IMR-90 (cell line): ENCODE measurements around the gene POLD3. TPM values are rescaled to one million over a fixed set of nuclear protein-coding genes. Genes with fewer than 3 reads are reported as not detected.

Source experiments
- ATAC-seq: fragments of 200-7000 bp; cut with Tn5 transposase; 2 replicates; pipeline ENCODE4 v1.9.1; 2020; ENCODE audit warnings: low read depth, mild to moderate bottlenecking, moderate library complexity
- BruUV-seq: library from RNA; stranded (reverse); fragments of 400-500 nt; replicated peaks from 2 replicates; lab custom pipeline; 2021; lab: Mats Ljungman, UMichigan
- CTCF ChIA-PET: fragments of 300-600 bp; formaldehyde crosslinking; extraction: SDS; loops from one replicate; lab custom pipeline; 2021; ENCODE audit warnings: antibody characterized with exemption; lab: Yijun Ruan, JAX
- POLR2A ChIA-PET: fragments of 300-600 bp; sonication (Branson Sonifier 250); formaldehyde crosslinking; loops from one replicate; lab custom pipeline; 2022; ENCODE audit warnings: antibody characterized with exemption; ENCODE audit not compliant: unreplicated experiment; lab: Charles Lee
- DNase-seq: peaks from one replicate; pipeline ENCODE4 v3.0.0; 2013
- H2AFZ ChIP-seq: replicated peaks from 2 replicates; pipeline ENCODE3; 2013; ENCODE audit warnings: low read length, mild to moderate bottlenecking; ENCODE audit not compliant: poor library complexity
- H2AK5ac ChIP-seq: 2 replicates; pipeline ENCODE4 v1.6.1; 2013; ENCODE audit warnings: low read depth, low read length, inconsistent platforms
- H2AK9ac ChIP-seq: replicated peaks from 2 replicates; pipeline ENCODE3; 2013; ENCODE audit warnings: mild to moderate bottlenecking, low read depth, low read length, moderate library complexity; ENCODE audit not compliant: poor library complexity
- H2BK120ac ChIP-seq: 2 replicates; pipeline ENCODE4 v1.6.1; 2013; ENCODE audit warnings: low read depth, low read length, inconsistent platforms
- H2BK15ac ChIP-seq: 3 replicates; pipeline ENCODE4 v1.6.1; 2013; ENCODE audit warnings: low read depth, low read length, inconsistent platforms
- H2BK20ac ChIP-seq: 2 replicates; pipeline ENCODE4 v1.6.1; 2013; ENCODE audit warnings: low read depth, mild to moderate bottlenecking, inconsistent platforms, low read length, moderate library complexity
- H2BK5ac ChIP-seq: 2 replicates; pipeline ENCODE4 v1.6.1; 2013; ENCODE audit warnings: mild to moderate bottlenecking, low read depth, low read length, inconsistent platforms; ENCODE audit not compliant: poor library complexity, severe bottlenecking
- H3K14ac ChIP-seq: replicated peaks from 2 replicates; pipeline ENCODE4 v1.6.1; 2013; ENCODE audit warnings: low read depth, low read length, inconsistent platforms
- H3K18ac ChIP-seq: 2 replicates; pipeline ENCODE4 v1.6.1; 2013; ENCODE audit warnings: low read depth, low read length, control low read depth
- H3K23ac ChIP-seq: 2 replicates; pipeline ENCODE4 v1.6.1; 2013; ENCODE audit warnings: low read depth, low read length, inconsistent platforms
- H3K27ac ChIP-seq: 2 replicates; pipeline ENCODE4 v1.5.1; 2013; ENCODE audit warnings: mild to moderate bottlenecking, control low read depth, low read length; ENCODE audit not compliant: insufficient read depth
- H3K27me3 ChIP-seq: 2 replicates; pipeline ENCODE4 v1.6.1; 2013; ENCODE audit warnings: low read length; ENCODE audit not compliant: control insufficient read depth, insufficient read depth
- H3K36me3 ChIP-seq: 2 replicates; pipeline ENCODE4 v1.6.1; 2013; ENCODE audit warnings: low read length, mixed read lengths; ENCODE audit not compliant: control insufficient read depth, insufficient read depth
- H3K4ac ChIP-seq: 2 replicates; pipeline ENCODE4 v1.6.1; 2013; ENCODE audit warnings: low read depth, low read length, inconsistent platforms
- H3K4me1 ChIP-seq: 2 replicates; pipeline ENCODE4 v1.6.1; 2013; ENCODE audit warnings: low read length, mixed read lengths; ENCODE audit not compliant: control insufficient read depth, insufficient read depth
- H3K4me2 ChIP-seq: 2 replicates; pipeline ENCODE4 v1.6.1; 2013; ENCODE audit warnings: low read depth, mild to moderate bottlenecking, control low read depth, low read length, moderate library complexity
- H3K4me3 ChIP-seq: 2 replicates; pipeline ENCODE4 v1.5.1; 2013; ENCODE audit warnings: low read depth, mild to moderate bottlenecking, control low read depth, low read length, moderate library complexity; ENCODE audit not compliant: insufficient read depth
- H3K56ac ChIP-seq: 2 replicates; pipeline ENCODE4 v1.6.1; 2013; ENCODE audit warnings: low read length, inconsistent platforms; ENCODE audit not compliant: insufficient read depth; ENCODE audit errors: extremely low read depth
- H3K79me1 ChIP-seq, 2 experiments: 2 replicates each; pipeline ENCODE4 v1.6.1; 2013; ENCODE audit warnings: low read length in 2 of 2, inconsistent platforms in 1 of 2, low read depth in 1 of 2
- H3K9ac ChIP-seq: 2 replicates; pipeline ENCODE4 v1.6.1; 2013; ENCODE audit warnings: low read depth, low read length, control low read depth
- H3K9me1 ChIP-seq: 2 replicates; pipeline ENCODE4 v1.6.1; 2013; ENCODE audit warnings: low read length, inconsistent platforms; ENCODE audit not compliant: insufficient read depth
- H3K9me3 ChIP-seq: 2 replicates; pipeline ENCODE4 v1.6.1; 2013; ENCODE audit warnings: low read length; ENCODE audit not compliant: control insufficient read depth, insufficient read depth
- H4K20me1 ChIP-seq: 2 replicates; pipeline ENCODE4 v1.6.1; 2013; ENCODE audit warnings: low read length, inconsistent platforms; ENCODE audit not compliant: insufficient read depth
- H4K5ac ChIP-seq: 2 replicates; pipeline ENCODE4 v1.6.1; 2013; ENCODE audit warnings: mild to moderate bottlenecking, low read depth, low read length, control low read depth
- H4K8ac ChIP-seq, 2 experiments: 2 replicates each; pipeline ENCODE4 v1.6.1; 2013; ENCODE audit warnings: low read depth in 2 of 2, low read length in 2 of 2, control low read depth in 1 of 2, inconsistent platforms in 1 of 2
- H4K91ac ChIP-seq: 2 replicates; pipeline ENCODE4 v1.6.1; 2013; ENCODE audit warnings: low read depth, low read length, inconsistent platforms; ENCODE audit not compliant: insufficient read depth
- CEBPB ChIP-seq: IDR thresholded peaks from 2 replicates; pipeline ENCODE4 v1.6.1; 2012; ENCODE audit warnings: low read depth, low read length, improper control_type of control experiment
- POLR2A ChIP-seq: IDR thresholded peaks from 2 replicates; pipeline ENCODE4 v1.6.1; 2012; ENCODE audit warnings: mild to moderate bottlenecking, low read depth, low read length
- RAD21 ChIP-seq: IDR thresholded peaks from 2 replicates; pipeline ENCODE4 v1.6.1; 2012; ENCODE audit warnings: low read length, improper control_type of control experiment
- RFX5 ChIP-seq: IDR thresholded peaks from 2 replicates; pipeline ENCODE4 v1.8.0; 2012; ENCODE audit warnings: low read depth, mild to moderate bottlenecking, low read length, moderate library complexity
- WGBS, 2 experiments: methylation state at CpG; one replicate each; pipeline versions ENCODE4 v1.1.5 to v1.1.7; 2013; ENCODE audit warnings: missing lambda C conversion rate in 2 of 2; ENCODE audit not compliant: insufficient read length in 1 of 2; ENCODE audit errors: extremely low coverage in 2 of 2; 5-methylcytosine and 5-hydroxymethylcytosine counted together
- dilution Hi-C: fragments of 300-500 bp; cut with HindIII; formaldehyde crosslinking; loops from one replicate; pipeline ENCODE4 v1.14.3; 2018; ENCODE audit warnings: low sequenced_read_pairs; ENCODE audit not compliant: unreplicated experiment
- in situ Hi-C: fragments of 300-500 bp; cut with MboI; formaldehyde crosslinking; loops from 3 replicates; pipeline ENCODE4 v1.14.3; 2019; ENCODE audit warnings: low sequenced_read_pairs, inconsistent platforms, mixed read lengths
- intact Hi-C: fragments of 100-400 bp; cut with micrococcal nuclease; formaldehyde crosslinking; loops from 2 replicates; pipeline ENCODE4 v1.10.0; 2022
- polyA plus RNA-seq, 3 experiments: library from polyadenylated mRNA; depleted of rRNA; stranded (reverse); fragments of >200 nt; gene quantifications; 2 replicates each; pipeline ENCODE4 v1.2.3, GENCODE V29; 2012; ENCODE audit warnings: low replicate concordance in 1 of 3
- total RNA-seq: library from RNA; depleted of rRNA; stranded (reverse); fragments of >200 nt; gene quantifications from 2 replicates; pipeline ENCODE4 v1.2.3, GENCODE V29; 2012
- TF ChIP-seq, protein P1 (sequence below): fragments of 150-350 bp; IDR thresholded peaks from 2 replicates; pipeline ENCODE4 v1.6.1; 2016; ENCODE audit warnings: low read depth, mild to moderate bottlenecking, low read length, moderate library complexity, borderline replicate concordance

Gene POLD3
- total and polyA plus RNA-seq, 2 of the 4 experiments (the other 2 are of a cell fraction): 9.1 to 9.2 TPM

DNA sequence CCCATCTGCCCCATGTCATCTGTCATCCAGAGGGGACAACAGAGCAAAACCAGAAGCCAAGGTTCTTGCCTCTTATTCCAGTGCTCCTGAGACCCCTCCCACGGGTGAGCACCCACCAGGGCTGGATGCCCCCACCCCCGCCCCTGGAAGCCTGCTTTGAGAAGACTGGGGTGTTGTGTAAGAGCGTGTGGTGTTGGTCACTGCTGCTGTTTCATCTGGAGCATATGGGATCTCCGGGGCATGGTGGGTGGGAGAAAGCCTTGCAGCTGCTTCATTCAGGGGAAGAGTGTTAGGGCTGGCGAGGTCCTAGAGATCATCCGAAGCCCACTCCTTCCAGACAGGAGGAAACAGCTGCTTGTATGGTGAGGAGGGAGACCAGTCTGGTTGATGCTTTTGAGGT is 84.7 kb downstream of the POLD3 start:
- no peak for DNase-seq
- Histone ChIP-seq H4K8ac (no peak overlapping the region), H3K14ac (no peak overlapping the region), H2AK5ac (no peak overlapping the region), H3K4me1 (peaks cover 18% of the 10 kb centered on the region), H3K18ac (peak overlapping the region; percentile 19; the same call in 1 of the 2 replicates), H3K56ac (no peak overlapping the region), H2BK5ac (no peak overlapping the region), H3K27me3 (no peaks in the 10 kb centered on the region), H2BK15ac (no peak overlapping the region), H3K9ac (no peak overlapping the region), H4K20me1 (no peaks in the 10 kb centered on the region), H2BK20ac (no peak overlapping the region), H2AFZ (no peak overlapping the region), H3K23ac (no peak overlapping the region), H3K4me2 (no peak overlapping the region), H3K27ac (no peak overlapping the region), H3K9me1 (peaks cover 11% of the 10 kb centered on the region; the same call in 1 of the 2 replicates), H3K4me3 (no peak overlapping the region), H3K9me3 (no peaks in the 10 kb centered on the region; the same call in 1 of the 2 replicates), H3K36me3 (no peaks in the 10 kb centered on the region), H4K91ac (no peak overlapping the region), H2AK9ac (no peak overlapping the region), H2BK120ac (no peak overlapping the region), H3K4ac (no peak overlapping the region), H3K79me1 (no peaks in the 10 kb centered on the region; a peak in 1 of 4 replicates), H4K5ac (no peak overlapping the region)
- no peak for ATAC-seq
- WGBS, 2 experiments: no CpG with 5 or more reads among the region's 6 CpGs
- TF ChIP-seq, protein P1, sequence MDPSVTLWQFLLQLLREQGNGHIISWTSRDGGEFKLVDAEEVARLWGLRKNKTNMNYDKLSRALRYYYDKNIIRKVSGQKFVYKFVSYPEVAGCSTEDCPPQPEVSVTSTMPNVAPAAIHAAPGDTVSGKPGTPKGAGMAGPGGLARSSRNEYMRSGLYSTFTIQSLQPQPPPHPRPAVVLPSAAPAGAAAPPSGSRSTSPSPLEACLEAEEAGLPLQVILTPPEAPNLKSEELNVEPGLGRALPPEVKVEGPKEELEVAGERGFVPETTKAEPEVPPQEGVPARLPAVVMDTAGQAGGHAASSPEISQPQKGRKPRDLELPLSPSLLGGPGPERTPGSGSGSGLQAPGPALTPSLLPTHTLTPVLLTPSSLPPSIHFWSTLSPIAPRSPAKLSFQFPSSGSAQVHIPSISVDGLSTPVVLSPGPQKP: no peak
- TF ChIP-seq RAD21 (no peak), CEBPB (0 out of 2 replicates have a peak, but pooled peaks have one; percentile 3), RFX5 (no peak), POLR2A (no peak)
- BruUV-seq: no TSS peak
- dilution Hi-C loops: no loop called here
- ChIA-PET POLR2A (no interaction called here), CTCF (interaction anchor here (1.1 kb wide), 1 partner anchor 25 kb away, joined by 4 read pairs; no protein-coding TSS in a partner anchor)
- intact Hi-C loops: no loop called here
- in situ Hi-C loops: no loop called here
